HL-60 (cell line): ENCODE data around the gene PDE2A.

Experiments used
- DNase-seq, 2 experiments: peaks; one replicate each; pipeline ENCODE4 v3.0.0-alpha.2; 2010 to 2020; ENCODE audit warnings: low read depth in 1 of 2, low spot score in 1 of 2
- H3K27ac ChIP-seq: fragments of 250-450 bp; sonication (Bioruptor Pico); replicated peaks from 2 replicates; pipeline ENCODE4 v1.5.1; 2020; ENCODE audit warnings: mild to moderate bottlenecking, moderate library complexity
- H3K27me3 ChIP-seq: fragments of 250-450 bp; sonication (Bioruptor Pico); 2 replicates; pipeline ENCODE4 v1.5.1; 2021; ENCODE audit warnings: mild to moderate bottlenecking, moderate library complexity; ENCODE audit not compliant: insufficient read depth, poor library complexity, severe bottlenecking
- H3K4me3 ChIP-seq: replicated peaks from 2 replicates; pipeline ENCODE4 v1.5.1; 2011; ENCODE audit warnings: mild to moderate bottlenecking, control low read depth, low read length; ENCODE audit not compliant: insufficient read depth
- GABPA ChIP-seq: IDR thresholded peaks from 2 replicates; pipeline ENCODE4 v1.6.1; 2012; ENCODE audit warnings: low read depth
- POLR2AphosphoS5 ChIP-seq: IDR thresholded peaks from 2 replicates; pipeline ENCODE4 v1.6.1; 2012; ENCODE audit warnings: low read depth
- SPI1 ChIP-seq: IDR thresholded peaks from 2 replicates; pipeline ENCODE4 v1.6.1; 2012; ENCODE audit warnings: low read depth, mild to moderate bottlenecking, borderline replicate concordance
- TF ChIP-seq, protein P1 (sequence below): IDR thresholded peaks from 2 replicates; pipeline ENCODE4 v1.6.1; 2012; ENCODE audit warnings: low read depth; ENCODE audit not compliant: insufficient replicate concordance
- TF ChIP-seq, protein P2 (sequence below): IDR thresholded peaks from one replicate; pipeline ENCODE4 v1.5.1; 2011; ENCODE audit warnings: low read length, control low read depth, inconsistent platforms; ENCODE audit not compliant: insufficient read depth

PDE2A gene

DNA sequence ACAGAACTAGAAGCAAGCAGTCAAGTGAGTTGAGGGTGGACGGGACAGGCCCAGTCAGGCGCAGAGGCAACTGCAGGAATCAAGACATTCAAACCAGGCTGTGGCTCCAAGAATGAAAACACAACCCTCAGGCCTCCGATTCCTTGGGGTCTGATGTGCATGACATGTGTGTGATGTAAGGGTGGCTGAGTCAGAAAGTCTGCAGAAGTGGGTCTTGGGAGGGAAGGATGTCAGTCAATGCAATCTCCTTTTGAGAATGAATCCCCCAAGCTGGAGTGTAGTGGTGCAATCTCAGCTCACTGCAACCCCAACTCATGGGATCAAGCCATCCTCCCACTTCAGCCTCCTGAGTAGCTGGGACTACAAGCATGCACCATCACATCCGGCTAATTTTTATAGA lies 15.9 kb upstream of the PDE2A start:
- no peak overlapping the region for H3K4me3 ChIP-seq
- no peak overlapping the region for H3K27ac ChIP-seq
- no peak for DNase-seq
- TF ChIP-seq, protein P1, sequence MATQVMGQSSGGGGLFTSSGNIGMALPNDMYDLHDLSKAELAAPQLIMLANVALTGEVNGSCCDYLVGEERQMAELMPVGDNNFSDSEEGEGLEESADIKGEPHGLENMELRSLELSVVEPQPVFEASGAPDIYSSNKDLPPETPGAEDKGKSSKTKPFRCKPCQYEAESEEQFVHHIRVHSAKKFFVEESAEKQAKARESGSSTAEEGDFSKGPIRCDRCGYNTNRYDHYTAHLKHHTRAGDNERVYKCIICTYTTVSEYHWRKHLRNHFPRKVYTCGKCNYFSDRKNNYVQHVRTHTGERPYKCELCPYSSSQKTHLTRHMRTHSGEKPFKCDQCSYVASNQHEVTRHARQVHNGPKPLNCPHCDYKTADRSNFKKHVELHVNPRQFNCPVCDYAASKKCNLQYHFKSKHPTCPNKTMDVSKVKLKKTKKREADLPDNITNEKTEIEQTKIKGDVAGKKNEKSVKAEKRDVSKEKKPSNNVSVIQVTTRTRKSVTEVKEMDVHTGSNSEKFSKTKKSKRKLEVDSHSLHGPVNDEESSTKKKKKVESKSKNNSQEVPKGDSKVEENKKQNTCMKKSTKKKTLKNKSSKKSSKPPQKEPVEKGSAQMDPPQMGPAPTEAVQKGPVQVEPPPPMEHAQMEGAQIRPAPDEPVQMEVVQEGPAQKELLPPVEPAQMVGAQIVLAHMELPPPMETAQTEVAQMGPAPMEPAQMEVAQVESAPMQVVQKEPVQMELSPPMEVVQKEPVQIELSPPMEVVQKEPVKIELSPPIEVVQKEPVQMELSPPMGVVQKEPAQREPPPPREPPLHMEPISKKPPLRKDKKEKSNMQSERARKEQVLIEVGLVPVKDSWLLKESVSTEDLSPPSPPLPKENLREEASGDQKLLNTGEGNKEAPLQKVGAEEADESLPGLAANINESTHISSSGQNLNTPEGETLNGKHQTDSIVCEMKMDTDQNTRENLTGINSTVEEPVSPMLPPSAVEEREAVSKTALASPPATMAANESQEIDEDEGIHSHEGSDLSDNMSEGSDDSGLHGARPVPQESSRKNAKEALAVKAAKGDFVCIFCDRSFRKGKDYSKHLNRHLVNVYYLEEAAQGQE: no peak
- no peak for TF ChIP-seq GABPA
- no peak for TF ChIP-seq SPI1
- TF ChIP-seq, protein P2, sequence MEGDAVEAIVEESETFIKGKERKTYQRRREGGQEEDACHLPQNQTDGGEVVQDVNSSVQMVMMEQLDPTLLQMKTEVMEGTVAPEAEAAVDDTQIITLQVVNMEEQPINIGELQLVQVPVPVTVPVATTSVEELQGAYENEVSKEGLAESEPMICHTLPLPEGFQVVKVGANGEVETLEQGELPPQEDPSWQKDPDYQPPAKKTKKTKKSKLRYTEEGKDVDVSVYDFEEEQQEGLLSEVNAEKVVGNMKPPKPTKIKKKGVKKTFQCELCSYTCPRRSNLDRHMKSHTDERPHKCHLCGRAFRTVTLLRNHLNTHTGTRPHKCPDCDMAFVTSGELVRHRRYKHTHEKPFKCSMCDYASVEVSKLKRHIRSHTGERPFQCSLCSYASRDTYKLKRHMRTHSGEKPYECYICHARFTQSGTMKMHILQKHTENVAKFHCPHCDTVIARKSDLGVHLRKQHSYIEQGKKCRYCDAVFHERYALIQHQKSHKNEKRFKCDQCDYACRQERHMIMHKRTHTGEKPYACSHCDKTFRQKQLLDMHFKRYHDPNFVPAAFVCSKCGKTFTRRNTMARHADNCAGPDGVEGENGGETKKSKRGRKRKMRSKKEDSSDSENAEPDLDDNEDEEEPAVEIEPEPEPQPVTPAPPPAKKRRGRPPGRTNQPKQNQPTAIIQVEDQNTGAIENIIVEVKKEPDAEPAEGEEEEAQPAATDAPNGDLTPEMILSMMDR: no peak
- TF ChIP-seq POLR2AphosphoS5: no peak
- no peaks in the 10 kb centered on the region for H3K27me3 ChIP-seq

DNA sequence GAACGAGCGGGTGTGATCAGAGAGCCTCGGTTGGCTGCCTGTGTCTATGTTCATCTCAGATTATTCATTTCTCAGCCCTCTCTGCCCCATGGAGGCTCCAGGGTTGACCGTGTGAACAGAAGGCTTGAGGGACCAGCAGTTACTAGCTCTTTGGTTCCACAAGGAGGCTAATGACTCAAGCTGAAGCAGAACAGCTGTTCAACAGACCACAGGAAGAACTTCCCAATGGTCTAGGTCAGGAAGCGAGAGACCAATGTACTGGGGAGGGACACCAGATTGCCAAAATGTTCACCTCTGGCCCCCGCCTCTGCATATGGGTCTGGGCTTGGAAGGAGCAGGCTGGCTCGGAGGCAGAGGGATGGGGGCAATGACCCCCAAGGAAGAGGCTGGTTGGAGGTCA lies 14.7 kb upstream of the PDE2A start:
- no peak overlapping the region for H3K4me3 ChIP-seq
- DNase-seq: no peak
- TF ChIP-seq SPI1: no peak
- TF ChIP-seq, protein P2: no peak
- no peak for TF ChIP-seq GABPA
- TF ChIP-seq, protein P1: no peak
- no peaks in the 10 kb centered on the region for H3K27me3 ChIP-seq
- no peak overlapping the region for H3K27ac ChIP-seq

DNA sequence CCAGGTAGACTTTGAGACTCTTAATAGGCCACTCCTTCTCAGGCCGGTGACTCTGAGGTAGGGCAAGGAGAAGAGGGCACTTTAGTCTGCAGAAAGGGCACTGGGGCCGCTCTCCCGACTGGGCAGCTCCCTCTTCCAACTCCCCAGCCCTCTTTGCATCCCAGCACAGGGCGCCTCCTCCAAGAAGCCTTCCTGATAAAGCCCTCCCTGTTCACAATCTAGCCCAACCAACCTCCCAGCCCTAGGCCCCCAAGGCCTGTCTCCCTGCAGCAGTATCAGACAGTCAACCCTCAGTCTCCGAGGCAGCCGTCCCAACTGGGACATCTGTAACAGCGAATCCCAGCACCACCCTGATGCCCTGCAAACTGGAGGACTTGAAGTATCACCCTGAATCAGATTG lies 14.3 kb upstream of the PDE2A start:
- H3K4me3 ChIP-seq: no peak overlapping the region
- no peaks in the 10 kb centered on the region for H3K27me3 ChIP-seq
- no peak for TF ChIP-seq GABPA
- no peak for TF ChIP-seq SPI1
- TF ChIP-seq, protein P1: no peak
- no peak for TF ChIP-seq POLR2AphosphoS5
- TF ChIP-seq, protein P2: no peak
- DNase-seq: no peak
- H3K27ac ChIP-seq: no peak overlapping the region
